AG04449 (cell line): ENCODE results near the gene HJURP.

ENCODE experiments used
- CTCF ChIA-PET: fragments of 350-600 bp; formaldehyde crosslinking; extraction: SDS; loops from one replicate; lab custom pipeline; 2021; ENCODE audit warnings: antibody characterized with exemption; lab: Yijun Ruan, JAX
- POLR2A ChIA-PET: fragments of 400-600, 350-600 bp; formaldehyde crosslinking; extraction: SDS; loops from one replicate; lab custom pipeline; 2020; ENCODE audit warnings: antibody characterized with exemption, inconsistent platforms; lab: Yijun Ruan, JAX
- DNase-seq: peaks from one replicate; pipeline ENCODE4 v3.0.0-alpha.2; 2010; ENCODE audit warnings: low read depth, low spot score
- H3K4me3 ChIP-seq: 2 replicates; pipeline ENCODE4 v1.5.1; 2011; ENCODE audit warnings: low read depth, mild to moderate bottlenecking, control low read depth, low read length
- TF ChIP-seq, protein P1 (sequence below): IDR thresholded peaks from one replicate; pipeline ENCODE4 v1.5.1; 2011; ENCODE audit warnings: mild to moderate bottlenecking, moderate library complexity, low read length, control low read depth, inconsistent platforms; ENCODE audit not compliant: insufficient read depth; ENCODE audit errors: missing control alignments

Gene HJURP

DNA sequence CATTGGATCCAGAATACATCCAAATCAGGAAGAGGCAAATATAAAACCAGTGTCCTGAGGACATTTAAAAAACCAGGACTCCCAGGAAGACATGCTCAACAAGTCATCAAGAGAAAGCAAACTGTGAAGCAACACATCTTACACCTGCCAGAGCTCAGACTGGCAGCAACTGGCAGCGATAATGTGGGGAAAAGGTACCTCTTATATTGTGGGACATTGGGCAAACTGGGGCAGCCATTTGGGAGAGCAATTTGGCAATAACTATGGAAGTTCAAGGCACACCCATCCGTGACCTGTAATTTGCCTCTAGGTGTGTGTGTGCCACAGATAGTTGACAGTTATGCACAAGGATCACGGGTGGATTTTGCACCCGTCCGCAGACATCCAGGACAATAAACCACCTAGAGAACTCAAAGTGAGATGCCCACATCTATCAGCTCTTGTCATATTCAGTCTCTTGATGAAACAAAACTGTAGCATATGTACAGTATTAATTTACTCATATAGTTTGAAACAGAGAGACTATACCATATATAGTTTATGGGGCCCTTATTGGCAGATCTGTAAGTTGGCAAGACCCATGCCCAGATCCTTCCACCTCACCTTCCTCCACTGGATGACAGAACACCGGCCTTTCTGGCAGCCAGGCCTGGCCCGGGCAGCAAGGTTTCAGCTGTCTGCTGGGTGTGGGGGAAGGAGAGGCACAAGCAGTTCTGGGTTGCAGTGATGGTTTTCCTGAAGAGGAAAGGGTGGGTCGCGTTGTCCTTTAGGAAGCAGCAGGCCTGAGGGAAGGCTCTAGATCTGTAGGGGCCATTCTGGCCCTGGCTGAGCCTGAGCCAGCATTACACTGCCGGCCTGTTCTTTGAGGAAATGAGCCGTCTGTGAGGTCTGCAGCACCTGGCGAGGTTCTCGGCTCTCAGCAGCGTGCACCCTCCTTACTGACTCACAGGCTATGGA lies 18.8 kb downstream of the HJURP start:
- ChIA-PET POLR2A (no interaction called here), CTCF (interaction anchor here (1.0 kb wide), 1 partner anchor 387 kb away, joined by 4 read pairs; no protein-coding TSS in a partner anchor)
- TF ChIP-seq, protein P1, sequence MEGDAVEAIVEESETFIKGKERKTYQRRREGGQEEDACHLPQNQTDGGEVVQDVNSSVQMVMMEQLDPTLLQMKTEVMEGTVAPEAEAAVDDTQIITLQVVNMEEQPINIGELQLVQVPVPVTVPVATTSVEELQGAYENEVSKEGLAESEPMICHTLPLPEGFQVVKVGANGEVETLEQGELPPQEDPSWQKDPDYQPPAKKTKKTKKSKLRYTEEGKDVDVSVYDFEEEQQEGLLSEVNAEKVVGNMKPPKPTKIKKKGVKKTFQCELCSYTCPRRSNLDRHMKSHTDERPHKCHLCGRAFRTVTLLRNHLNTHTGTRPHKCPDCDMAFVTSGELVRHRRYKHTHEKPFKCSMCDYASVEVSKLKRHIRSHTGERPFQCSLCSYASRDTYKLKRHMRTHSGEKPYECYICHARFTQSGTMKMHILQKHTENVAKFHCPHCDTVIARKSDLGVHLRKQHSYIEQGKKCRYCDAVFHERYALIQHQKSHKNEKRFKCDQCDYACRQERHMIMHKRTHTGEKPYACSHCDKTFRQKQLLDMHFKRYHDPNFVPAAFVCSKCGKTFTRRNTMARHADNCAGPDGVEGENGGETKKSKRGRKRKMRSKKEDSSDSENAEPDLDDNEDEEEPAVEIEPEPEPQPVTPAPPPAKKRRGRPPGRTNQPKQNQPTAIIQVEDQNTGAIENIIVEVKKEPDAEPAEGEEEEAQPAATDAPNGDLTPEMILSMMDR: no peak
- H3K4me3 ChIP-seq: no peak overlapping the region
- DNase-seq: no peak

DNA sequence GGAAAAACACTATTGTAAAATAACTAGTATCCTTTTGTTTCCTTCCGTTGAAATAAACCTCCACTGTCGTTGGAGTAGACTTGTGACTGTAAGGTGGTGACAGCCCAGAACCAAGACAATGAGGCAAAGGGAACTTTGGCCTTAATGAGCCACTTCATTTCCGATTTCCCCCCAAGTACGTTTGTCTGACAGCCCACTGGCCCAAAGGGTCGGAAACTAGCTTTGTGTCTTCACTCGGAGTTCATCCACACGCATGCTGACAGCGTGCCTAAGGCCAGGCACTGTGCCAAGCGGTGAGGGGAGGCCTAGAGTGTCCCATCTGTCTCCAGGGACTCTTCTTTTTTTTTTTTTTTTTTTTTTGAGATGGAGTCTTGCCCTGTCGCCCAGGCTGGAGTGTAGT lies 21.0 kb downstream of the HJURP start:
- DNase-seq: no peak
- TF ChIP-seq, protein P1: no peak
- H3K4me3 ChIP-seq: no peak overlapping the region
- CTCF ChIA-PET: interaction anchor here (0.7 to 1.9 kb wide), 2 partner anchors 385 to 1092 kb away, joined by 3 to 13 read pairs; no protein-coding TSS in a partner anchor
- POLR2A ChIA-PET: no interaction called here

DNA sequence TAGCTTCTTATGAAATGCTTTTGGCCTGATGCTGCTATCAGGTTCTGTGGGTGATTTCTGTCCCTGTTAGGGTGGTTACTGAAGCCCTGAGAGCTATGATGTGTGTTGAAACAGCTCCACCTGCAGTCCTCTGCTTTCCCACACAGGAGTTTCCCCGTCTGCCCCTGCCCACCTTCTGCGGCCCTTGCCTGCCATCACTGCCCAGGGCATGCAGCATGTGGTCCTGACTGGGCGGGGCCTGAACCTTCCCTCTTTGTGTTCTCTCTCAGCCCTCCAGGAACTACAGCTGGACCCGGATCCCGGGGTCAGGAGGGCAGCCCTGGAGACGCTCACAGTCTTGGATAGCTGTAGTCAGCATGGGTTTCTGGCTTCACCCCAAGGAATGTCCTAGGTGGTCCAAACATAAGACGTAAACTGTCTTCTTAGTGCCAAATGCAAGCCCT lies 21.4 kb downstream of the HJURP start:
- DNase-seq: no peak
- TF ChIP-seq, protein P1: no peak
- ChIA-PET POLR2A (interaction anchor here (0.6 kb wide), 1 partner anchor 297 kb away, joined by 3 read pairs; no protein-coding TSS in a partner anchor), CTCF (interaction anchor here (0.7 to 1.9 kb wide), 4 partner anchors 73 to 1091 kb away, joined by 3 to 13 read pairs (median 4); partner anchors contain the start of gene UGT1A1)
- no peak overlapping the region for H3K4me3 ChIP-seq

DNA sequence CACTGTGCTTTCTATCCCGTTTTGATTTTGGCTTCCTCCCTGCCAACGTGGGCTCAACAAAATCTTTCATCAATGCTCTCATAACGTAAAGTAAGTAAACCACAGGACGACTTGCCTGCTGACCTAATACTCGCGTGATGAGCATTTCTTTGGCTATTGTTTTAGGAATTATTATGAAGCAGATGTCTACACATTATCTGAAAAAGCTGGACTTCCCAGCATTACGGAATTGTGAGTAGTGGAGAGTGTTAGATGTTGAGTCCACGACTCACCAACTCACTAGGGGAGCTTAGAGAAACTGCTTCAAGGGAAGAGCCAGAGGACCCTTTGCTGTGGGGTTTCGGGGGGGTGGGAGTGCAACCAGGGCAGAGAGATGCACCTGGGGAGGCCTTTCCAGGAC lies 21.9 kb downstream of the HJURP start:
- H3K4me3 ChIP-seq: no peak overlapping the region
- no peak for DNase-seq
- ChIA-PET CTCF (interaction anchor here (0.7 to 1.9 kb wide), 3 partner anchors 72 to 389 kb away, joined by 3 to 13 read pairs (median 4); partner anchors contain the start of gene UGT1A1), POLR2A (interaction anchor here (0.6 kb wide), 1 partner anchor 296 kb away, joined by 3 read pairs; no protein-coding TSS in a partner anchor)
- TF ChIP-seq, protein P1: no peak

DNA sequence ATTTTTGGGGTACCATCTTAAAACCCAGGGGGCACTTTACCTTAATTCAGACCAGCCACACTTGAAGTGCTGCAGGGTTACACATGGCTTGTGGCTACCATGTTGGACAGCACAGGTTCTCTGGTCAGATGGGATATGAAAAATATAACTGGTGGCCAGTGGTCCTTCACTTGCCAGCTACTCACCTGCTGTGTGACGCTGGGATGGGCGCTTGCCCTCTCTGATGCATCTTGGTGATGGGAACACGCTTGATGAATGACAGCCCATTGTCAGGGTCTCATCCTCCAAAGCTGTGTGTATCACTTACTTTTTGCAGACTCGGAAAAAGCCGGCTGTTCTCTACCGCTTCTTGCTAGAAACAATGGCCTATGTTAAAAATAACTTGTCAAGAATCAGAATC lies 22.5 kb downstream of the HJURP start:
- TF ChIP-seq, protein P1: no peak
- H3K4me3 ChIP-seq: no peak overlapping the region
- CTCF ChIA-PET: interaction anchor here (0.8 to 1.9 kb wide), 3 partner anchors 383 to 388 kb away, joined by 4 to 13 read pairs (median 4); no protein-coding TSS in a partner anchor
- DNase-seq: no peak
- POLR2A ChIA-PET: no interaction called here
